Measurements from ENCODE around the gene KIF16B.
A peak's percentile ranks its signal among the peaks of the same experiment; 100 is the strongest.

KIF16B gene, protein sequence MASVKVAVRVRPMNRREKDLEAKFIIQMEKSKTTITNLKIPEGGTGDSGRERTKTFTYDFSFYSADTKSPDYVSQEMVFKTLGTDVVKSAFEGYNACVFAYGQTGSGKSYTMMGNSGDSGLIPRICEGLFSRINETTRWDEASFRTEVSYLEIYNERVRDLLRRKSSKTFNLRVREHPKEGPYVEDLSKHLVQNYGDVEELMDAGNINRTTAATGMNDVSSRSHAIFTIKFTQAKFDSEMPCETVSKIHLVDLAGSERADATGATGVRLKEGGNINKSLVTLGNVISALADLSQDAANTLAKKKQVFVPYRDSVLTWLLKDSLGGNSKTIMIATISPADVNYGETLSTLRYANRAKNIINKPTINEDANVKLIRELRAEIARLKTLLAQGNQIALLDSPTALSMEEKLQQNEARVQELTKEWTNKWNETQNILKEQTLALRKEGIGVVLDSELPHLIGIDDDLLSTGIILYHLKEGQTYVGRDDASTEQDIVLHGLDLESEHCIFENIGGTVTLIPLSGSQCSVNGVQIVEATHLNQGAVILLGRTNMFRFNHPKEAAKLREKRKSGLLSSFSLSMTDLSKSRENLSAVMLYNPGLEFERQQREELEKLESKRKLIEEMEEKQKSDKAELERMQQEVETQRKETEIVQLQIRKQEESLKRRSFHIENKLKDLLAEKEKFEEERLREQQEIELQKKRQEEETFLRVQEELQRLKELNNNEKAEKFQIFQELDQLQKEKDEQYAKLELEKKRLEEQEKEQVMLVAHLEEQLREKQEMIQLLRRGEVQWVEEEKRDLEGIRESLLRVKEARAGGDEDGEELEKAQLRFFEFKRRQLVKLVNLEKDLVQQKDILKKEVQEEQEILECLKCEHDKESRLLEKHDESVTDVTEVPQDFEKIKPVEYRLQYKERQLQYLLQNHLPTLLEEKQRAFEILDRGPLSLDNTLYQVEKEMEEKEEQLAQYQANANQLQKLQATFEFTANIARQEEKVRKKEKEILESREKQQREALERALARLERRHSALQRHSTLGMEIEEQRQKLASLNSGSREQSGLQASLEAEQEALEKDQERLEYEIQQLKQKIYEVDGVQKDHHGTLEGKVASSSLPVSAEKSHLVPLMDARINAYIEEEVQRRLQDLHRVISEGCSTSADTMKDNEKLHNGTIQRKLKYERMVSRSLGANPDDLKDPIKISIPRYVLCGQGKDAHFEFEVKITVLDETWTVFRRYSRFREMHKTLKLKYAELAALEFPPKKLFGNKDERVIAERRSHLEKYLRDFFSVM (N-terminal part only)

GRCh38 chr20:16573001-16573965, at the start of gene KIF16B:
KIF16B (minus strand) TSS chr20:16573448; CDS start chr20:16573275, 173 bp downstream.
- H3K27me3 Mint-ChIP-seq, result peaks cover 4% of the 10 kb centered on the region
- H3K36me3 Mint-ChIP-seq (ENCODE audit: low read depth), result no peaks in the 10 kb centered on the region

DNA sequence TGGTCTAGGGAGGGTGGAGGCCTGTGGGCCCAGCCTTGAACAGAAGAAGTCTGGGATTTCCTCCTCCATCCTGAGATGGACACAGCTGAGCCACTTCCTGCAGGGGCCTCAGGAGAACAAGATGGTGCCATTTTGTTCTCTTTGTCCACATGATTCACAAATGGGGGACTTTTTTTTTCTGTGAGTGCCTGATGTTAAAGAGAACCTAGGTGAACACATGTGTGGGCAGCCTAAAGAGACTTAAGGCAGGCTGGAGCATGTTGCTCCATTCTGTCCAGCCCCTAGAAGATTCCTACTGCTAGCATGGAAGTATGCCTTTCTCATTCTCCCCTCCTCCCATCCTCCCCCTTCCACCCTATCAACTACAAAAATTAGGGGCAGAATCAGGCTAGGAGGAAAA, 49.3 kb upstream of the KIF16B start:
- no peak overlapping the region for H3K4me3 Mint-ChIP-seq
- no peaks in the 10 kb centered on the region for H3K4me1 Mint-ChIP-seq
- H3K27ac Mint-ChIP-seq, result no peak overlapping the region
- peaks cover 3% of the 10 kb centered on the region for H3K36me3 Mint-ChIP-seq (ENCODE audit: low read depth)
- DNase-seq, result no peak
- no peaks in the 10 kb centered on the region for H3K27me3 Mint-ChIP-seq
- H3K9me3 Mint-ChIP-seq, result peaks cover 9% of the 10 kb centered on the region
- no peak for ATAC-seq

More at GRCh38 chr20:16573001-16573965, at the start of gene KIF16B:
- H3K9me3 Mint-ChIP-seq, result no peaks in the 10 kb centered on the region
- ATAC-seq (peak; percentile 81), DNase-seq (peak; percentile 87)
- peaks cover 29% of the 10 kb centered on the region for H3K4me1 Mint-ChIP-seq
- H3K27ac Mint-ChIP-seq, result peak within 1 kb of the TSS; percentile 73
- H3K4me3 Mint-ChIP-seq, result peak within 1 kb of the TSS; percentile 86

GRCh38 chr20:16621435-16622141, 48.3 kb upstream of the KIF16B start:
- H3K4me3 Mint-ChIP-seq, result no peak overlapping the region
- no peak for DNase-seq
- H3K9me3 Mint-ChIP-seq, result peaks cover 13% of the 10 kb centered on the region
- no peak for ATAC-seq
- no peaks in the 10 kb centered on the region for H3K4me1 Mint-ChIP-seq
- no peaks in the 10 kb centered on the region for H3K27me3 Mint-ChIP-seq
- no peak overlapping the region for H3K27ac Mint-ChIP-seq
- peaks cover 3% of the 10 kb centered on the region for H3K36me3 Mint-ChIP-seq (ENCODE audit: low read depth)

- H3K27ac Mint-ChIP-seq, result no peak overlapping the region
- DNase-seq, result no peak
- no peaks in the 10 kb centered on the region for H3K27me3 Mint-ChIP-seq
- peaks cover 3% of the 10 kb centered on the region for H3K36me3 Mint-ChIP-seq (ENCODE audit: low read depth)
- peaks cover 15% of the 10 kb centered on the region for H3K9me3 Mint-ChIP-seq
- no peak overlapping the region for H3K4me3 Mint-ChIP-seq
- no peak for ATAC-seq
- no peaks in the 10 kb centered on the region for H3K4me1 Mint-ChIP-seq
Measured at GRCh38 chr20:16620961-16621360, 47.7 kb upstream of the KIF16B start.

DNA sequence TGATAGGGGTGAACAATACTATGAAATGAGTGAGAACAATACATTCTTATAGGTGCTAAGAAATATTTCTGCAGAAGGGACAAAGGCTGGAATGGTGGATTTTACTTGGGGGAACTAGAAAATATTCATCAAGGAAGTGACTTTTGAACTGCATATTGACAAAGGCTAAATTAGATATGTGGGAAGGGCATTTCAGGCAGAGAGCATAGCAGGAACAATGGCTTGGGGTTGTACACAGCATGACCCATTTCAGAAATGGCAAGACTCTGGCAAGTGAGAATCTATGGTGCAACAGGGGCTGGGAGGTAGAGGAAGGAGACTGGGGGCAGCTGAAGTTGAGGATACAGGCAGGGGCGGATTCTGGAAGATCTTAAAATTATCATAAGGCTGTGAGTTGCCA, 46.7 kb upstream of the KIF16B start:
- Mint-ChIP-seq H3K4me1 (no peaks in the 10 kb centered on the region), H3K27ac (no peak overlapping the region), H3K4me3 (no peak overlapping the region), H3K27me3 (no peaks in the 10 kb centered on the region), H3K9me3 (peaks cover 15% of the 10 kb centered on the region), H3K36me3 (ENCODE audit: low read depth) (peaks cover 3% of the 10 kb centered on the region)
- no peak for ATAC-seq
- DNase-seq, result no peak

- no peaks in the 10 kb centered on the region for H3K4me1 Mint-ChIP-seq
- H3K36me3 Mint-ChIP-seq (ENCODE audit: low read depth), result no peaks in the 10 kb centered on the region
- H3K4me3 Mint-ChIP-seq, result no peak overlapping the region
- no peak overlapping the region for H3K27ac Mint-ChIP-seq
- no peak for ATAC-seq
- DNase-seq, result no peak
- H3K9me3 Mint-ChIP-seq, result peaks cover 15% of the 10 kb centered on the region
- no peaks in the 10 kb centered on the region for H3K27me3 Mint-ChIP-seq
Measured at GRCh38 chr20:16617056-16617455, 43.8 kb upstream of the KIF16B start.

- Mint-ChIP-seq H3K4me1 (no peaks in the 10 kb centered on the region), H3K9me3 (peaks cover 15% of the 10 kb centered on the region), H3K27ac (no peak overlapping the region), H3K36me3 (ENCODE audit: low read depth) (no peaks in the 10 kb centered on the region), H3K4me3 (no peak overlapping the region), H3K27me3 (peaks cover 3% of the 10 kb centered on the region)
- no peak for ATAC-seq
- no peak for DNase-seq
Measured at GRCh38 chr20:16616317-16616716, 43.1 kb upstream of the KIF16B start.

DNA sequence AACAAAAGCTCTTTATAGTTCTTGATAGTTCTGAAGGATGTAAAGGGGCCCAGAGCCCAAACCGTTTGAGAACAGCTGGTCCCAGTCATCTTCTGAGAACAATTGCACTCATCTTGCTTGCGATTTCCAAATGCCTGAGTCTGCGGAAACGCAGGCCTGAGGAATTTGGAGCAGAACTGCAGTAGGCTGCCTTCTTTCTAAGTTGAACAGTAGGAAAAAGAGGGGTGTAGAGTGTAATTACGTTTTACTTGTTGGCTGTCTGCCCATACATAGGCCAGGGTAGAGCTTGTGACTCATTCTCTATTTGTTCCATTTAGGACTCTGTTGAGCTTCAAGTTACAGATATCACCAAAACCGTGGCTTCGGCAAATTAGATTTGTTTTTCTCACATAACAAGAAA, 42.0 kb upstream of the KIF16B start:
- no peak for ATAC-seq
- no peak overlapping the region for H3K4me3 Mint-ChIP-seq
- H3K27me3 Mint-ChIP-seq, result peaks cover 6% of the 10 kb centered on the region
- no peak overlapping the region for H3K27ac Mint-ChIP-seq
- H3K9me3 Mint-ChIP-seq, result peaks cover 15% of the 10 kb centered on the region
- no peaks in the 10 kb centered on the region for H3K4me1 Mint-ChIP-seq
- no peak for DNase-seq
- H3K36me3 Mint-ChIP-seq (ENCODE audit: low read depth), result no peaks in the 10 kb centered on the region

DNA sequence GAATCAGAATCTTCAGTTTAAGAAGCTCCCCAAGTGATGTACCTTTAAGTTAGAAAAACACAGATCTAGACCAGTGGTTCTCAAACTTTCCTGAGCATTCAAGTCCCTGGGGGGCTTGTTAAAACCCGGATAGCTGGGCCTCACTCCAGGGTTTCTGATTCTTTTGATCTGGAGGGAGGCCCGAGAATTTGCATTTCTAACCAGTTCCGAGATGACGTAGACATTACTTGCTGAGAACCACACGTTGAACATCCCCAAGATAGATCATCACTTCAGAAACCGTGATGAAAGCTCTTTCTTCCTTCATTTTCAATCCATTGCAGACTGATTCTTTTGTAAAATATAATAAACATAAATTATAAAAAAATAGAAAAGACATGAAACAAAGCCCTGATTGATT, 40.7 kb upstream of the KIF16B start:
- H3K27ac Mint-ChIP-seq, result no peak overlapping the region
- peaks cover 12% of the 10 kb centered on the region for H3K9me3 Mint-ChIP-seq
- no peak for ATAC-seq
- H3K36me3 Mint-ChIP-seq (ENCODE audit: low read depth), result no peaks in the 10 kb centered on the region
- H3K4me3 Mint-ChIP-seq, result no peak overlapping the region
- H3K4me1 Mint-ChIP-seq, result no peaks in the 10 kb centered on the region
- H3K27me3 Mint-ChIP-seq, result peaks cover 6% of the 10 kb centered on the region
- DNase-seq, result no peak

DNA sequence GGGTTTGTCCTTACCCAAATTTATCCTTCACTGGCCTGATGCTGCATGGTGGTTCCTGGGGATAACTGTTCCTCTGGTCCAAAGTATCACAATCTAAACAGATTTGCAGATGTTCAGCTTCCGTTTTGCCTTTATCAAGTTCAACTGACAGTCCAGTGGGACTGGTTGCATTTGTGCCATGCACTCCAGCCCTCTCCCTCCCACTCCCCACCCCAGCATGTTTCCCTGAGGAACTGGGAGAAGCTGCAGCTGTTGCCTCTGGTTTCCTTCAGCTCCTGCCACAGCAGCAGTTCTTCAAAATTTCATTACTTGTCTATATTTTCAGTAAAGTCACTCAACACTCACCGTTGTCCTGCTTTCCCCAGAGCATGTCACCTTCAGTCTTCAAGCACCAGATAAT, 39.5 kb upstream of the KIF16B start:
- Mint-ChIP-seq H3K27ac (no peak overlapping the region), H3K4me3 (no peak overlapping the region), H3K36me3 (ENCODE audit: low read depth) (no peaks in the 10 kb centered on the region), H3K9me3 (peaks cover 8% of the 10 kb centered on the region), H3K27me3 (peaks cover 6% of the 10 kb centered on the region), H3K4me1 (no peaks in the 10 kb centered on the region)
- ATAC-seq (no peak), DNase-seq (no peak)

DNA sequence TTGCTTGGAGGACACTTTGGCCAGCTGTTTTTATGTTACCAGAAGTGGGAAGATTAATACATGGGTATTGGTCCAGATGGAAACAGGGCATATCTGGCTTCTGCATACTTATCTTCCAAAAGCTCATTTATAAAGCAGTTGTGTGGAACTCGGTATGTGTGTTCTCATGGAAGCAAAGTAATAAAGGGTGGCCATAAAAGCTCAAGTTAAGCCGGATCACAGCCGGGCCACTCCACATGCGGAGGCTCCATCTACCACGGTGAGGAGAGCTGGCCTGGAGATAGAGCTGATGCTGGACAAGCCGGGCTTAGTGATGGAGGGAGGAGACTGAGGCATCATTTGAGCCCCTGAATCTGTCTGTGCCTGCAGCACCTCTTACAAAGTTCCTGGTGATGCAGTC, 38.6 kb upstream of the KIF16B start:
- ATAC-seq, result no peak
- Mint-ChIP-seq H3K27me3 (peaks cover 6% of the 10 kb centered on the region), H3K36me3 (ENCODE audit: low read depth) (no peaks in the 10 kb centered on the region), H3K27ac (no peak overlapping the region), H3K9me3 (peaks cover 4% of the 10 kb centered on the region), H3K4me3 (no peak overlapping the region), H3K4me1 (no peaks in the 10 kb centered on the region)
- DNase-seq, result no peak

DNA sequence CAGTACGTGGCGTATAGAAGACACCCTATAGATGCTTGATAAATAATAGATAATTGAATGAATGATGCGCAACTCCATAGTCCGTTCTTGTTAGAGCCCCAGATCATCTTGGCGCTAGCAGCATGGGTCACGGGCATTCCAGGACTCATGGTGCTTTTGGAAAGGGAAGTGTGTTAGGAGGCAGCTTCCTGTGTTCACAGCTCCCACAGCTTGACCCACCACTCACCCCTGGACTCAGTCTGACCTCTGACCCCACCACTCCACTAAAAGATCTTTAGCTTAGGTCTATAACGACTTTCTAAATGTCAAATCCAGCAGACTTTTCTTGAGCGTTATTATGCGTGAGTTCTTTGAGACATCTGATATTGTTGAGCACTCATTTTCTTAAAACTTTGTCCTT, 35.8 kb upstream of the KIF16B start:
- Mint-ChIP-seq H3K27ac (no peak overlapping the region), H3K27me3 (peaks cover 8% of the 10 kb centered on the region), H3K4me1 (no peaks in the 10 kb centered on the region), H3K4me3 (no peak overlapping the region), H3K36me3 (ENCODE audit: low read depth) (no peaks in the 10 kb centered on the region), H3K9me3 (no peaks in the 10 kb centered on the region)
- ATAC-seq, result no peak
- DNase-seq, result no peak

DNA sequence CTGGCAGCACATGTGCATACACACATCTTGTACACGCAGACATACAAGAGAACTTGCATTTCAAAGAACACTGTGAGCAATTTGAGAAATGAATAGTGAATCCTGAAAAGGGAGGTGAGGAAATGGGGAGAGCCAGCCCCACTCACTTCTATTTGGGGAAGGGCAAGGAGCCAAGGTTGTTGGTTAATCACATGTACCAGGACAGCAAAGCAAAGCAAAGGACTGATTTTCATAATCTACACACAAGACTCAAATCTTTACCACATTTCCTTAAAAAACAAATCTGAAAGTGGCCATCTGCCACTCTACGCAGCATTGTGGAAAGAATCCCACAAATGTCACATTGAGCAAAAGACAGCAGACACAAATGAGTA, 35.0 kb upstream of the KIF16B start:
- H3K4me3 Mint-ChIP-seq, result no peak overlapping the region
- ATAC-seq, result no peak
- H3K27ac Mint-ChIP-seq, result no peak overlapping the region
- H3K4me1 Mint-ChIP-seq, result no peaks in the 10 kb centered on the region
- no peak for DNase-seq
- H3K27me3 Mint-ChIP-seq, result peaks cover 11% of the 10 kb centered on the region
- H3K36me3 Mint-ChIP-seq (ENCODE audit: low read depth), result no peaks in the 10 kb centered on the region
- H3K9me3 Mint-ChIP-seq, result no peaks in the 10 kb centered on the region
